Measurements from ENCODE around the gene AZGP1. TPM values are rescaled to one million over a fixed set of nuclear protein-coding genes. Genes with fewer than 3 reads are reported as not detected.
"Not testable (repeated sequence)": the region's sequence is repeated elsewhere in the genome, so short reads cannot be mapped to it uniquely, and the experiment has no call there.

AZGP1 gene
- total RNA-seq, 1 donor: not detected

DNA sequence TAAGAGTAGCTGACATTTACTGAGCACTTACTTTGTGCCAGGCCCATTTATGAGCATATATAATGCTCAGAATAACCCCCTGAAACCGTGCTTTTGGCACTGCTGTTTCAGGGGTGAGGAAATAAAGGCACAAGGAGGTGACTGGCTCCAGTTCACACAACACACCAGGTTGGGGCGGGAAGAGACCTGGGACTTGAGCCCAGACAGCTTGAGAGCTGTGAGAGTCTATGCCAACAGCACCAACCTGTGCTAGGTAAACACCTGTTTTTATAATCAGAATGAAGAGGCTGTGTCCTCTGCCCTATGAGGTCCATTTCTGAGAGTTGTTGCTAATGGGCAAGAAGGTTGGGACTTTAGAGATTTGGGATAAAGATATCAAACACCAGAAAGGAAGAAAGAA lies 8.8 kb upstream of the AZGP1 start:
- TF ChIP-seq, protein P1, sequence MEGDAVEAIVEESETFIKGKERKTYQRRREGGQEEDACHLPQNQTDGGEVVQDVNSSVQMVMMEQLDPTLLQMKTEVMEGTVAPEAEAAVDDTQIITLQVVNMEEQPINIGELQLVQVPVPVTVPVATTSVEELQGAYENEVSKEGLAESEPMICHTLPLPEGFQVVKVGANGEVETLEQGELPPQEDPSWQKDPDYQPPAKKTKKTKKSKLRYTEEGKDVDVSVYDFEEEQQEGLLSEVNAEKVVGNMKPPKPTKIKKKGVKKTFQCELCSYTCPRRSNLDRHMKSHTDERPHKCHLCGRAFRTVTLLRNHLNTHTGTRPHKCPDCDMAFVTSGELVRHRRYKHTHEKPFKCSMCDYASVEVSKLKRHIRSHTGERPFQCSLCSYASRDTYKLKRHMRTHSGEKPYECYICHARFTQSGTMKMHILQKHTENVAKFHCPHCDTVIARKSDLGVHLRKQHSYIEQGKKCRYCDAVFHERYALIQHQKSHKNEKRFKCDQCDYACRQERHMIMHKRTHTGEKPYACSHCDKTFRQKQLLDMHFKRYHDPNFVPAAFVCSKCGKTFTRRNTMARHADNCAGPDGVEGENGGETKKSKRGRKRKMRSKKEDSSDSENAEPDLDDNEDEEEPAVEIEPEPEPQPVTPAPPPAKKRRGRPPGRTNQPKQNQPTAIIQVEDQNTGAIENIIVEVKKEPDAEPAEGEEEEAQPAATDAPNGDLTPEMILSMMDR (IDR thresholded peaks at IDR 0.05; ENCODE audit: insufficient read depth, low read length): no peak
- DNase-seq (ENCODE audit: low read depth): no peak
- H3K4me3 ChIP-seq (ENCODE audit: low read depth, low read length): no peak overlapping the region

DNA sequence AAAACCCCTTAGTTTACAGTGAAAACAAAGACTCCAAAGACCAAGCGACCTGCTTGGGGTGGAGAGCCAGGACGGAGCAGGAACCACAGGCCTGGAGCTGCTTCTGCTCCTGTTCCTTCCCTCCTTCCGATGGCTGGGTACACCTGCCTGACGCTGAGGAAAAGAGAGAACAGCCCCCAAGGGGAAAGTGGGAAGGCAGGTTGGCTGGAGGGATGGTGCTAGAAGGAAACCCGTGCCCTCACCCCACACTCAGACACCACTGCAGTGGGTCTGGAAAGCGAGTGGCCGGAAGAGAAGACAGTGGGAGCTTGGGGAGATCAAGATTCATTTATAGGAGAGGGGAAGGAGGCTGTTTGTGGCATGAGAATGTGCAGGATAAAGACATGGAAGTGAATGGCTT lies 5.2 kb upstream of the AZGP1 start:
- H3K4me3 ChIP-seq (ENCODE audit: low read depth, low read length); DNase-seq (ENCODE audit: low read depth): not testable (repeated sequence)

DNA sequence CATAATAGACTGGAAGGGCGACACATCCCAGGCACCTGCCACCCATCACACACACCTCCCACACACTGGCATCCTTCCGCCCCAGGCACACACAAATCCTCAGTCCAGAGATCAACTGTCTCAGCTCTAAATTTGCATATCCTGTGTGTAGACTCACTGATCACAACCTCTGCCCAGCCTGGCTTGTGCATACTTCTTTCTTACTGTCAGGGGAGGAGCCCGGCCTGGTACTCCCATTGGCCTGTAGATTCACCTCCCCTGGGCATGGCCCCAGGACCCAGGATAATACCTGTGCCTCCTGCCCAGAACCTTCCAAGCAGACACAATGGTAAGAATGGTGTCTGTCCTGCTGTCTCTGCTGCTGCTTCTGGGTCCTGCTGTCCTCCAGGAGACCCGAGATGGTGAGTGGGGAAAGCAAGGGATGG lies 4.6 kb upstream of the AZGP1 start:
- not testable (repeated sequence) for DNase-seq (ENCODE audit: low read depth); H3K4me3 ChIP-seq (ENCODE audit: low read depth, low read length)

DNA sequence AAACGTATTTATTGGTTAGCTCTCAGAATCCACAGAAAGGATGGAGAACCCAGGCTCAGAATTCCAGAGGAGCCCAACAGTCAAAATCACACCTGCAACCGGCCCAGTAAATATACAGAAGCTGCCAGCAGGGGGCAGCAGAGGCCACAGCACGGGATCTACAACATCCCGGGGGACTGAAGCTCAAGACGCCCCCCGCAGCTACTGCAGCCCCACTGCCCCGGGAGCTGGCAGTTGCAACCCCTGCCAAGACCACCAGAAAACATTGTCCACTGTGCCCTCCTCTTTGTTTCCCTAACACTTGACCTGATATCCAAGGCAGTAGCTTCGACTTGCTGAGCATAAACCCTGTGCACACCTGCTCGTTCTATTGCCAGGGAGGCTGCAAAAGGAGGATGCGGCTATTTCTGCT lies 4.0 kb upstream of the AZGP1 start:
- TF ChIP-seq, protein P1 (IDR thresholded peaks at IDR 0.05; ENCODE audit: insufficient read depth, low read length): peak; percentile 49
- H3K4me3 ChIP-seq (ENCODE audit: low read depth, low read length): not testable (repeated sequence)
- DNase-seq (ENCODE audit: low read depth): peak; percentile 8

DNA sequence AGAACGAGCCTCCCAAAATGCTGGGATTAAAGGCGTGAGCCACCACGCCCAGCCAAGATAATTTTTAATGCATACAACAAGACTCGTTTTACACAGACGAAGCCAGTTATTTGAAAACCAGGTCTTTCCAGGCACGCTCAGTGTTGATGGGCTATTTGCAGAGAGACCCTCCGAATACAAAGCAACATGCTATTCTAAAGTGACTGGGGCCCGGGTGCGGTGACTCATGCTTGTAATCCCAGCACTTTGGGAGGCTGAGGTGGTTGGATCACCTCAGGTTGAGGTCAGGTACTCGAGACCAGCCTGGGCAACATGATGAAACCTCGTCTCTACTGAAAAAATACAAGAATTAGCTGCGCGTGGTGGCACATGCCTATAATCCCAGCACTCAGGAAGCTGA lies 795 bp upstream of the AZGP1 start:
- no peak for DNase-seq (ENCODE audit: low read depth)
- no peak overlapping the region for H3K4me3 ChIP-seq (ENCODE audit: low read depth, low read length)
- TF ChIP-seq, protein P1 (IDR thresholded peaks at IDR 0.05; ENCODE audit: insufficient read depth, low read length): no peak

DNA sequence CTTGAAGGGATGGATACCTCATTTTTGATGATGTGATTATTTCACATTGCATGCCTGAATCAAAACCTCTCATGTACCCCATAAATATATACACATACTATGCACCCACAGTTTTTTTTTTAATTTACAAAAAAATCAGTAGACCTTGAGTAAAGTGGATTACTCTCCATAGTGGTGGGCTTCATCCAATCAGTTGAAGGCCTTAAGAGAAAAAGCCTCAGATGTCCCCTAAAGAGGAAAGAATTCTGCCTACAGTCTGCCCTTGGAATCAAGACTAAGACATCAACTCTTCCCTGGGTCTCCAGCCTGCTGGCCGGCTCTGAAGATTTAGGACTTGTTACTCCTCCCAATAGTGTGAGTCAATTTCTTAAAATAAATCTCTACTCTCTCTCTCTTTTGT lies 1.1 kb downstream of the AZGP1 start:
- H3K4me3 ChIP-seq (ENCODE audit: low read depth, low read length): no peak overlapping the region
- no peak for DNase-seq (ENCODE audit: low read depth)
- TF ChIP-seq, protein P1 (IDR thresholded peaks at IDR 0.05; ENCODE audit: insufficient read depth, low read length): no peak

DNA sequence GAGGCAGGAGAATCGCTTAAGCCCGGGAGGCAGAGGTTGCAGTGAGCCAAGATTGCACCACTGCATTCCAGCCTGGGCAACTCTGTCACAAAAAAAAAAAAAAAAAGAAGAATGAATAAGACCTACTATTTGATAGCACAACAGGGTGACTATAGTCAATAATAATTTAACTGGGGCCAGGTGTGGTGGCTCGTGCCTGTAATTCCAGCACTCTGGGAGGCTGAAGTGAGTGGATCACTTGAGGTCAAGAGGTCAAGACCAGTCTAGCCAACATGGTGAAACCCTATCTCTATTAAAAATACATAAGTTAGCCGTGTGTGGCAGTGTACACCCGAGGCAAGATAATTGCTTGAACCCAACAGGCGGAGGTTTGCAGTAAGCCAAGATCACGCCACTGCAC lies 2.0 kb downstream of the AZGP1 start:
- not testable (repeated sequence) for DNase-seq (ENCODE audit: low read depth); H3K4me3 ChIP-seq (ENCODE audit: low read depth, low read length)

DNA sequence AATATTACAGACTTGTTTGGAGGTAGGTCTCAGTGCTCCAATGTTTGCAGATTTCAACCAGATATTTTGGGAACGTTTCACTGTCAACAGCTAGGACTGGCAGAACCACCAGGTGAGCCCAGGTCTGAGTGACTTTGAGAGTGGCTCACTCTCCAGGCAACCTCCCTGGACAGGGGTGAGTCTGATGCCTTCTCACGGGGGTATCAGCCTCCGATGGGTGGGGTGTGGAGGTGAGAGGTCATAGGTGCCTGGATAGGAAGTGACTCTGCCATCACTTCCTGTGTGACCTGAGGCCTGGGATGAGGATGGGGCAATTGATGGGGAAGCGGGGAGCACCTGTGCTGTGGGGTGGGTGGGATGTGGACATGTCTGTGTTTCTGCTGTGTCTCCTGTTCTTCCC lies 4.6 kb downstream of the AZGP1 start:
- no peak overlapping the region for H3K4me3 ChIP-seq (ENCODE audit: low read depth, low read length)
- no peak for DNase-seq (ENCODE audit: low read depth)
- TF ChIP-seq, protein P1 (IDR thresholded peaks at IDR 0.05; ENCODE audit: insufficient read depth, low read length): no peak

DNA sequence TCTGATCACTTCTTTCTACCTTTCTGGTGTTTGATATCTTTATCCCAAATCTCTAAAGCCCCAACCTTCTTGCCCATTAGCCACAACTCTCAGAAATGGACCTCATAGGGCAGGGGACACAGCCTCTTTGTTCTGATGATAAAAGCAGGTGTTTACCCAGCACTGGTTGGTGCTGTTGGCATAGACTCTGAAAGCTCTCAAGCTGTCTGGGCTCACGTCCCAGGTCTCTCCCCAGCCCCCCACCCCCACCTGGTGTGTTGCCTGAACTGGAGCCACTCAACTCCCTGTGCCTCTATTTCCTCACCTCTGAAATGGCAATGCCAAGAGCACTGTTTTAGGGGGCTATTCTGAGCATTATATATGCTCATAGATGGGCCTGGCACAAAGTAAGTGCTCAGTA lies 6.0 kb downstream of the AZGP1 start:
- not testable (repeated sequence) for DNase-seq (ENCODE audit: low read depth); H3K4me3 ChIP-seq (ENCODE audit: low read depth, low read length)

Data from fibroblast of the aortic adventitia (primary cell).